ENCODE results near the gene SPANXN4. TPM values are rescaled to one million over a fixed set of nuclear protein-coding genes. Genes with fewer than 3 reads are reported as not detected.

The SPANXN4 gene
- total RNA-seq, 1 experiment from 2014 or later: not detected

DNA sequence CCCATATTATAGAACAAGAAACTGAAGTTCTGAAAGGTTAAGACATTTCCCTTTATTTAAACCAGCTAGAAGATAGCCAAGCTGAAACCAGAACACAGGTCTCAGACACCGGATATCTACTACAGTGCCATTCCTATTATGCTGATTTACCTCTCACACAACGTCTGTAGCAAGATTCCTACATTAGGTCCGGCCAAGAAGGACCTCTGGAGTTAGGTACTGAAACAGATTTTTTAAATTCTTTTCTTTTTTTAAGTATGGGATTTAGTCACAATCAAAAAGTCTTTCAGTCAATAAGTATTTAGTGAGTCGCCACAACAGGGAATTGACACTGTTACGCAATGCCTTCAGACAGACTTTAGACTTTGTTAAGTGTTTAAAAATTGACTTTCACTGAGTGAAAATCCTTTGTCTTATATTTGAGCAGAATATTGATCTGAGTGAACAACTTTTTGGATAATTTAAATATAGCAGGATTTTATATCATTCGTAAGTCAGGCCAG lies 26.5 kb upstream of the SPANXN4 start:
- Histone ChIP-seq H3K9me3 (ENCODE audit: low read depth, low read length, poor library complexity, severe bottlenecking) (peaks cover 21% of the 10 kb centered on the region), H3K4me3 (ENCODE audit: low read depth, low read length, poor library complexity, severe bottlenecking) (no peak overlapping the region), H3K27me3 (replicated peaks; ENCODE audit: insufficient read depth, low read depth, low read length, poor library complexity) (no peaks in the 10 kb centered on the region), H3K27ac (ENCODE audit: low read depth, low read length, poor library complexity, severe bottlenecking) (no peak overlapping the region), H3K4me1 (ENCODE audit: insufficient read depth, low read length, poor library complexity, severe bottlenecking) (no peaks in the 10 kb centered on the region), H3K36me3 (ENCODE audit: insufficient read depth, low read length, poor library complexity, severe bottlenecking) (no peaks in the 10 kb centered on the region)
- DNase-seq (ENCODE audit: low spot score): no peak
- no TSS peak for BruUV-seq (replicated peaks)
- ChIA-PET CTCF (no interaction called here), POLR2A (ENCODE audit: low non-redundant PET) (no interaction called here)
- TF ChIP-seq EZH2 (IDR thresholded peaks at IDR 0.05; ENCODE audit: borderline replicate concordance, low read depth, low read length, poor library complexity, severe bottlenecking) (no peak), CTCF (conservative IDR thresholded peaks at IDR 0.05; ENCODE audit: low read depth, low read length) (no peak)
- intact Hi-C loops (cut with micrococcal nuclease; ENCODE audit: unreplicated experiment): no loop called here

DNA sequence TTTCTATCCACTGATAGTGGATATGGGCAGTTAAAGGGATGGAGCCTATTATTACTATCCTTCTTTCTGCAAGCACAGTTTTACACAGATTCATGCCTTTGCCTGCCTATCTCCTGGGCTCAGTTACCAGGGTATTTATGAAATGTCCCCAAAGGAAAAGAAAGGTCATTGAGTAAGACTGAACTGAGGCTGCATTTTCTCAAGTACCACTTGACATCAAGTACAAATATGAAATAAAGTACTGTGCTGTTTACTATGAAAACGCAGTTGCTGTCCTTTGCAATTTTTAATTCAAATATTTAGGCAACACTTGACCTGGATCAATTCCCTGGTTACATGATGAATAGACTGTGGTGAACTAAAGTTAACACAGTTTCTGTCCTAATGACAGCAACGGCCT lies 23.5 kb upstream of the SPANXN4 start:
- no peak for DNase-seq (ENCODE audit: low spot score)
- Histone ChIP-seq H3K27ac (ENCODE audit: low read depth, low read length, poor library complexity, severe bottlenecking) (no peak overlapping the region), H3K36me3 (ENCODE audit: insufficient read depth, low read length, poor library complexity, severe bottlenecking) (no peaks in the 10 kb centered on the region), H3K4me1 (ENCODE audit: insufficient read depth, low read length, poor library complexity, severe bottlenecking) (no peaks in the 10 kb centered on the region), H3K9me3 (ENCODE audit: low read depth, low read length, poor library complexity, severe bottlenecking) (peaks cover 24% of the 10 kb centered on the region), H3K27me3 (replicated peaks; ENCODE audit: insufficient read depth, low read depth, low read length, poor library complexity) (no peaks in the 10 kb centered on the region), H3K4me3 (ENCODE audit: low read depth, low read length, poor library complexity, severe bottlenecking) (no peak overlapping the region)
- CTCF ChIA-PET: no interaction called here
- no peak for TF ChIP-seq CTCF (conservative IDR thresholded peaks at IDR 0.05; ENCODE audit: low read depth, low read length)
- no peak for TF ChIP-seq EZH2 (IDR thresholded peaks at IDR 0.05; ENCODE audit: borderline replicate concordance, low read depth, low read length, poor library complexity, severe bottlenecking)
- BruUV-seq (replicated peaks): no TSS peak
- POLR2A ChIA-PET (ENCODE audit: low non-redundant PET): no interaction called here
- intact Hi-C loops (cut with micrococcal nuclease; ENCODE audit: unreplicated experiment): no loop called here

GRCh38 chrX:143017272-143017671 lies 8.5 kb upstream of the SPANXN4 start:
- Histone ChIP-seq H3K36me3 (ENCODE audit: insufficient read depth, low read length, poor library complexity, severe bottlenecking) (no peaks in the 10 kb centered on the region), H3K4me3 (ENCODE audit: low read depth, low read length, poor library complexity, severe bottlenecking) (no peak overlapping the region), H3K27me3 (replicated peaks; ENCODE audit: insufficient read depth, low read depth, low read length, poor library complexity) (no peaks in the 10 kb centered on the region), H3K27ac (ENCODE audit: low read depth, low read length, poor library complexity, severe bottlenecking) (no peak overlapping the region), H3K9me3 (ENCODE audit: low read depth, low read length, poor library complexity, severe bottlenecking) (peaks cover 17% of the 10 kb centered on the region), H3K4me1 (ENCODE audit: insufficient read depth, low read length, poor library complexity, severe bottlenecking) (no peaks in the 10 kb centered on the region)
- no peak for DNase-seq (ENCODE audit: low spot score)
- ChIA-PET POLR2A (ENCODE audit: low non-redundant PET) (no interaction called here), CTCF (no interaction called here)
- no TSS peak for BruUV-seq (replicated peaks)
- intact Hi-C loops (cut with micrococcal nuclease; ENCODE audit: unreplicated experiment): no loop called here
- TF ChIP-seq EZH2 (IDR thresholded peaks at IDR 0.05; ENCODE audit: borderline replicate concordance, low read depth, low read length, poor library complexity, severe bottlenecking): no peak
- TF ChIP-seq CTCF (conservative IDR thresholded peaks at IDR 0.05; ENCODE audit: low read depth, low read length): no peak

Measured in A673 (cell line).